Right cardiac atrium (tissue), 5 donors: ENCODE data around the gene ARMC6. TPM values are rescaled to one million over a fixed set of nuclear protein-coding genes. Genes with fewer than 3 reads are reported as not detected.
A peak's percentile ranks its signal among the peaks of the same experiment; 100 is the strongest.

Experiments used
- ATAC-seq, 2 donors: fragments of 200-7000 bp; cut with Tn5 transposase; one replicate each; pipeline versions ENCODE4 v1.8.0 to v1.9.1; 2020; ENCODE audit warnings: moderate library complexity in 2 of 2, mild to moderate bottlenecking in 1 of 2
- DNase-seq, 3 donors: peaks; one replicate each; pipeline ENCODE4 v3.0.0-alpha.2; 2020
- H3K27ac ChIP-seq: one replicate; pipeline ENCODE4 v1.5.1; 2013; ENCODE audit warnings: mild to moderate bottlenecking, low read length, control low read depth, moderate library complexity
- H3K27me3 ChIP-seq: one replicate; pipeline ENCODE4 v1.6.1; 2013; ENCODE audit not compliant: control insufficient read depth, insufficient read depth
- H3K4me1 ChIP-seq: one replicate; pipeline ENCODE4 v1.6.1; 2013; ENCODE audit warnings: low read length; ENCODE audit not compliant: control insufficient read depth, insufficient read depth
- H3K4me3 ChIP-seq: one replicate; pipeline ENCODE4 v1.5.1; 2013; ENCODE audit warnings: low read length, control low read depth
- H3K9me3 ChIP-seq: one replicate; pipeline ENCODE4 v1.6.1; 2013; ENCODE audit warnings: low read length; ENCODE audit not compliant: control insufficient read depth
- WGBS: extraction: QIAGEN DNeasy Blood & Tissue Kit; methylation state at CpG from one replicate; pipeline ENCODE4 v1.1.7; 2013; 5-methylcytosine and 5-hydroxymethylcytosine counted together
- intact Hi-C, 4 donors: fragments of 100-400 bp; cut with DNase I; formaldehyde crosslinking; loops; one replicate each; pipeline versions ENCODE4 v1.11.0 to v1.14.0; 2022 to 2023
- polyA plus RNA-seq: library from polyadenylated mRNA; stranded (reverse); fragments of 200-250 nt; gene quantifications from one replicate; pipeline ENCODE4 v1.2.3, GENCODE V29; 2013
- total RNA-seq, 4 donors: library from RNA; stranded (reverse); fragmentation: NEBNext Ultra II Directional; extraction: Animal tissue kit (Norgen Biotek cat#: 25700); gene quantifications; one replicate each; pipeline ENCODE4 v1.2.1, GENCODE V29; 2021
- donor health status: healthy with polysubstance abuse.
- donor health status: DM: no; HTN: yes; CAD: no.
- donor health status: DM: no; HTN: no; CAD: no.
- donor health status: DM: no; HTN: yes; CAD: no; lungs with severe emphysema.
- donor health status: DM: yes; HTN: yes; CAD: no.

ARMC6 gene
- total and polyA plus RNA-seq, 5 donors, result 12.1 to 16.7 (median 14.6) TPM

- intact Hi-C loops, result no loop called here
Measured at GRCh38 chr19:19040417-19040816, 7.0 kb downstream of the ARMC6 start.

GRCh38 chr19:19042732-19043280 lies 9.4 kb downstream of the ARMC6 start:
- ATAC-seq, result no peak
- intact Hi-C loops, result no loop called here
- Histone ChIP-seq H3K27me3 (no peaks in the 10 kb centered on the region), H3K4me1 (no peaks in the 10 kb centered on the region), H3K9me3 (no peaks in the 10 kb centered on the region), H3K27ac (no peak overlapping the region), H3K4me3 (no peak overlapping the region)
- DNase-seq, result peak in 1 of 3 donors; percentile 28
- 96% methylated on average over 13 of the region's 13 CpGs for WGBS

More at GRCh38 chr19:19040417-19040816, 7.0 kb downstream of the ARMC6 start:
- WGBS, result 59% methylated on average over 7 of the region's 7 CpGs
- H3K4me1 ChIP-seq, result no peaks in the 10 kb centered on the region
- DNase-seq (peak; percentile 79 to 82 (median 81)), ATAC-seq (peak; percentile 55 to 66)
- peak overlapping the region; percentile 13 for H3K27ac ChIP-seq
- H3K4me3 ChIP-seq, result no peak overlapping the region
- no peaks in the 10 kb centered on the region for H3K27me3 ChIP-seq
- no peaks in the 10 kb centered on the region for H3K9me3 ChIP-seq

- ATAC-seq, result no peak
- 88% methylated on average over 6 of the region's 6 CpGs for WGBS
Measured at GRCh38 chr19:19043481-19043880, 10.1 kb downstream of the ARMC6 start.

GRCh38 chr19:19043881-19044280 lies 10.5 kb downstream of the ARMC6 start:
- 92% methylated on average over 6 of the region's 6 CpGs for WGBS
- H3K4me3 ChIP-seq, result no peak overlapping the region
- intact Hi-C loops, result no loop called here
- H3K9me3 ChIP-seq, result no peaks in the 10 kb centered on the region
- DNase-seq, result peak in 1 of 3 donors; percentile 14
- no peak overlapping the region for H3K27ac ChIP-seq
- no peaks in the 10 kb centered on the region for H3K27me3 ChIP-seq
- H3K4me1 ChIP-seq, result no peaks in the 10 kb centered on the region
- ATAC-seq, result no peak

More at GRCh38 chr19:19043481-19043880, 10.1 kb downstream of the ARMC6 start:
- Histone ChIP-seq H3K27ac (no peak overlapping the region), H3K4me1 (no peaks in the 10 kb centered on the region), H3K9me3 (no peaks in the 10 kb centered on the region), H3K27me3 (no peaks in the 10 kb centered on the region), H3K4me3 (no peak overlapping the region)
- DNase-seq, result peak in 1 of 3 donors; percentile 30
- intact Hi-C loops, result no loop called here

GRCh38 chr19:19049406-19049805 lies 16.0 kb downstream of the ARMC6 start:
- Histone ChIP-seq H3K4me3 (no peak overlapping the region), H3K27me3 (no peaks in the 10 kb centered on the region), H3K27ac (no peak overlapping the region), H3K4me1 (no peaks in the 10 kb centered on the region), H3K9me3 (no peaks in the 10 kb centered on the region)
- ATAC-seq (no peak), DNase-seq (no peak)
- intact Hi-C loops, result no loop called here
- WGBS, result 96% methylated on average over 2 of the region's 2 CpGs

- WGBS, result 95% methylated on average over 4 of the region's 4 CpGs
- H3K27me3 ChIP-seq, result no peaks in the 10 kb centered on the region
- no peak for ATAC-seq
- H3K4me1 ChIP-seq, result no peaks in the 10 kb centered on the region
- no peak overlapping the region for H3K27ac ChIP-seq
- no peak for DNase-seq
- H3K4me3 ChIP-seq, result no peak overlapping the region
- intact Hi-C loops, result no loop called here
- H3K9me3 ChIP-seq, result no peaks in the 10 kb centered on the region
Measured at GRCh38 chr19:19050104-19050503, 16.7 kb downstream of the ARMC6 start.

- intact Hi-C loops, result no loop called here
- no peak for ATAC-seq
Measured at GRCh38 chr19:19050731-19051130, 17.3 kb downstream of the ARMC6 start.

GRCh38 chr19:19051478-19052213 lies 18.2 kb downstream of the ARMC6 start:
- Histone ChIP-seq H3K4me3 (no peak overlapping the region), H3K27me3 (no peaks in the 10 kb centered on the region), H3K9me3 (no peaks in the 10 kb centered on the region), H3K4me1 (no peaks in the 10 kb centered on the region), H3K27ac (no peak overlapping the region)
- intact Hi-C loops, result no loop called here
- ATAC-seq (no peak), DNase-seq (peak in 1 of 3 donors; percentile 45)
- 93% methylated on average over 20 of the region's 20 CpGs for WGBS

More at GRCh38 chr19:19050731-19051130, 17.3 kb downstream of the ARMC6 start:
- H3K4me1 ChIP-seq, result no peaks in the 10 kb centered on the region
- DNase-seq, result no peak
- 90% methylated on average over 2 of the region's 2 CpGs for WGBS
- H3K9me3 ChIP-seq, result no peaks in the 10 kb centered on the region
- H3K4me3 ChIP-seq, result no peak overlapping the region
- H3K27ac ChIP-seq, result no peak overlapping the region
- H3K27me3 ChIP-seq, result no peaks in the 10 kb centered on the region

GRCh38 chr19:19052921-19053320 lies 19.5 kb downstream of the ARMC6 start:
- Histone ChIP-seq H3K27me3 (no peaks in the 10 kb centered on the region), H3K4me3 (no peak overlapping the region), H3K4me1 (no peaks in the 10 kb centered on the region), H3K9me3 (no peaks in the 10 kb centered on the region), H3K27ac (no peak overlapping the region)
- 80% methylated on average over 1 of the region's 1 CpG for WGBS
- intact Hi-C loops, result no loop called here
- DNase-seq (no peak), ATAC-seq (no peak)

GRCh38 chr19:19053508-19054314 lies 20.3 kb downstream of the ARMC6 start:
- peak; percentile 54 to 68 for ATAC-seq
- Histone ChIP-seq H3K9me3 (no peaks in the 10 kb centered on the region), H3K4me3 (no peak overlapping the region), H3K4me1 (no peaks in the 10 kb centered on the region), H3K27ac (no peak overlapping the region), H3K27me3 (no peaks in the 10 kb centered on the region)
- intact Hi-C loops, result no loop called here
- WGBS, result 85% methylated on average over 25 of the region's 25 CpGs
- peak; percentile 62 to 87 (median 84) for DNase-seq
